ENCODE results near the gene CCNJ.

- TF ChIP-seq CTCF (IDR thresholded peaks at IDR 0.05; ENCODE audit: low read length), result no peak
- TF ChIP-seq EZH2 (IDR thresholded peaks at IDR 0.05; ENCODE audit: borderline replicate concordance, low read length), result no peak
Measured at GRCh38 chr10:96041146-96041545, 2.2 kb upstream of the CCNJ start.

All from OCI-LY1 (cell line).